ENCODE measurements around the gene MYO3A.
"Not testable (repeated sequence)": the region's sequence is repeated elsewhere in the genome, so short reads cannot be mapped to it uniquely, and the experiment has no call there.

The MYO3A gene

GRCh38 chr10:25978771-25979170, 44.7 kb downstream of the MYO3A start:
- DNase-seq = no peak

GRCh38 chr10:25982107-25982506, 48.1 kb downstream of the MYO3A start:
- no peak for DNase-seq

GRCh38 chr10:25988583-25988982, 54.6 kb downstream of the MYO3A start:
- DNase-seq = no peak

GRCh38 chr10:25989951-25990350, 55.9 kb downstream of the MYO3A start:
- no peak for DNase-seq

GRCh38 chr10:25999295-25999981, 65.4 kb downstream of the MYO3A start:
- DNase-seq = no peak

- DNase-seq = no peak
These were observed 66.9 kb downstream of the MYO3A start for GRCh38 chr10:26000971-26001370.

GRCh38 chr10:26002466-26002865, 68.4 kb downstream of the MYO3A start:
- not testable (repeated sequence) for DNase-seq

- no peak for DNase-seq
These were observed 81.1 kb downstream of the MYO3A start for GRCh38 chr10:26015092-26015491.

GRCh38 chr10:26022831-26023230, 88.8 kb downstream of the MYO3A start:
- no peak for DNase-seq

- DNase-seq = no peak
These were observed 90.3 kb downstream of the MYO3A start for GRCh38 chr10:26024303-26024702.

GRCh38 chr10:26025523-26025922, 91.5 kb downstream of the MYO3A start:
- DNase-seq = no peak

- no peak for DNase-seq
These were observed 95.8 kb downstream of the MYO3A start for GRCh38 chr10:26029858-26030257.

GRCh38 chr10:26031300-26031699, 97.3 kb downstream of the MYO3A start:
- DNase-seq = no peak

- no peak for DNase-seq
These were observed 109.4 kb downstream of the MYO3A start for GRCh38 chr10:26043469-26043868.

GRCh38 chr10:26044141-26044749, 110.2 kb downstream of the MYO3A start:
- DNase-seq = no peak

- no peak for DNase-seq
These were observed 112.2 kb downstream of the MYO3A start for GRCh38 chr10:26046073-26046700.

GRCh38 chr10:26048756-26049155, 114.7 kb downstream of the MYO3A start:
- no peak for DNase-seq

GRCh38 chr10:26052326-26052725, 118.3 kb downstream of the MYO3A start:
- no peak for DNase-seq

GRCh38 chr10:26057466-26057865, 123.4 kb downstream of the MYO3A start:
- no peak for DNase-seq

GRCh38 chr10:26064106-26064505, 130.1 kb downstream of the MYO3A start:
- DNase-seq = no peak

- no peak for DNase-seq
These were observed 133.7 kb downstream of the MYO3A start for GRCh38 chr10:26067680-26068079.

GRCh38 chr10:26080971-26081370, 146.9 kb downstream of the MYO3A start:
- DNase-seq = not testable (repeated sequence)

- no peak for DNase-seq
These were observed 147.4 kb downstream of the MYO3A start for GRCh38 chr10:26081459-26081858.

- no peak for DNase-seq
These were observed 151.5 kb downstream of the MYO3A start for GRCh38 chr10:26085549-26085948.

All from stimulated activated CD4-positive, alpha-beta T cell treated with anti-CD3 and anti-CD28 coated beads, Interleukin-1b, Interleukin-23, amount 100 ng/mL, for 48 hours (primary cell).